ENCODE data around the gene MACO1.
"Not testable (repeated sequence)": the region's sequence is repeated elsewhere in the genome, so short reads cannot be mapped to it uniquely, and the experiment has no call there.

The MACO1 gene

GRCh38 chr1:25414157-25414556 lies 16.5 kb upstream of the MACO1 start:
- not testable (repeated sequence) for H3K27me3 Mint-ChIP-seq, H3K36me3 Mint-ChIP-seq, H3K4me1 Mint-ChIP-seq, ATAC-seq, H3K27ac Mint-ChIP-seq, H3K9me3 Mint-ChIP-seq, H3K4me3 Mint-ChIP-seq

GRCh38 chr1:25414578-25414977 lies 16.1 kb upstream of the MACO1 start:
- not testable (repeated sequence) for ATAC-seq, H3K27me3 Mint-ChIP-seq, H3K36me3 Mint-ChIP-seq, H3K4me3 Mint-ChIP-seq, H3K9me3 Mint-ChIP-seq, H3K4me1 Mint-ChIP-seq, H3K27ac Mint-ChIP-seq

- not testable (repeated sequence) for H3K27me3 Mint-ChIP-seq, ATAC-seq, H3K9me3 Mint-ChIP-seq, H3K27ac Mint-ChIP-seq, H3K4me1 Mint-ChIP-seq, H3K4me3 Mint-ChIP-seq, H3K36me3 Mint-ChIP-seq
These were observed 13.4 kb upstream of the MACO1 start for GRCh38 chr1:25417280-25417679.

- H3K27ac Mint-ChIP-seq, ATAC-seq, H3K4me3 Mint-ChIP-seq, H3K27me3 Mint-ChIP-seq, H3K9me3 Mint-ChIP-seq, H3K4me1 Mint-ChIP-seq, H3K36me3 Mint-ChIP-seq: not testable (repeated sequence)
These were observed 11.4 kb upstream of the MACO1 start for GRCh38 chr1:25419339-25419738.

GRCh38 chr1:25420715-25421114 lies 10.0 kb upstream of the MACO1 start, which contains the start of gene RHCE:
Gene RHCE, minus strand, starts transcription at chr1:25420825. Its CDS starts 39 bp downstream, at chr1:25420786.
- not testable (repeated sequence) for H3K4me1 Mint-ChIP-seq, ATAC-seq, H3K9me3 Mint-ChIP-seq, H3K27ac Mint-ChIP-seq, H3K4me3 Mint-ChIP-seq, H3K36me3 Mint-ChIP-seq, H3K27me3 Mint-ChIP-seq

GRCh38 chr1:25423206-25423605 lies 7.5 kb upstream of the MACO1 start:
- peak; percentile 24 for ATAC-seq
- H3K9me3 Mint-ChIP-seq, H3K4me3 Mint-ChIP-seq, H3K27me3 Mint-ChIP-seq, H3K27ac Mint-ChIP-seq, H3K36me3 Mint-ChIP-seq, H3K4me1 Mint-ChIP-seq: not testable (repeated sequence)

- H3K4me3 Mint-ChIP-seq, result no peak overlapping the region
- ATAC-seq, result no peak
- H3K4me1 Mint-ChIP-seq, result peaks cover 6% of the 10 kb centered on the region
- no peak overlapping the region for H3K27ac Mint-ChIP-seq
- H3K36me3 Mint-ChIP-seq, result no peaks in the 10 kb centered on the region
- no peaks in the 10 kb centered on the region for H3K27me3 Mint-ChIP-seq
- H3K9me3 Mint-ChIP-seq, result no peaks in the 10 kb centered on the region
These were observed 5.3 kb upstream of the MACO1 start for GRCh38 chr1:25425098-25426085.

GRCh38 chr1:25427696-25428095 lies 3.0 kb upstream of the MACO1 start:
- no peaks in the 10 kb centered on the region for H3K9me3 Mint-ChIP-seq
- no peak overlapping the region for H3K4me3 Mint-ChIP-seq
- H3K4me1 Mint-ChIP-seq, result peaks cover 18% of the 10 kb centered on the region
- no peaks in the 10 kb centered on the region for H3K36me3 Mint-ChIP-seq
- H3K27ac Mint-ChIP-seq, result no peak overlapping the region
- H3K27me3 Mint-ChIP-seq, result no peaks in the 10 kb centered on the region
- ATAC-seq, result no peak

GRCh38 chr1:25428475-25429166 lies 2.1 kb upstream of the MACO1 start:
- Mint-ChIP-seq H3K27ac (peak overlapping the region; percentile 64), H3K27me3 (no peaks in the 10 kb centered on the region), H3K9me3 (no peaks in the 10 kb centered on the region), H3K4me3 (peak overlapping the region; percentile 13), H3K4me1 (peaks cover 27% of the 10 kb centered on the region), H3K36me3 (no peaks in the 10 kb centered on the region)
- ATAC-seq, result no peak

GRCh38 chr1:25430967-25431881 lies 527 bp downstream of the MACO1 start:
- Mint-ChIP-seq H3K36me3 (no peaks in the 10 kb centered on the region), H3K27ac (peak overlapping the region; percentile 99), H3K9me3 (no peaks in the 10 kb centered on the region), H3K4me3 (peak overlapping the region; percentile 94), H3K4me1 (peaks cover 53% of the 10 kb centered on the region), H3K27me3 (no peaks in the 10 kb centered on the region)
- peak; percentile 67 for ATAC-seq

GRCh38 chr1:25431955-25432719 lies 1.4 kb downstream of the MACO1 start:
- Mint-ChIP-seq H3K9me3 (no peaks in the 10 kb centered on the region), H3K4me1 (peaks cover 62% of the 10 kb centered on the region), H3K4me3 (peak overlapping the region; percentile 82), H3K27me3 (no peaks in the 10 kb centered on the region), H3K27ac (peak overlapping the region; percentile 83), H3K36me3 (no peaks in the 10 kb centered on the region)
- ATAC-seq, result no peak

- no peak for ATAC-seq
- Mint-ChIP-seq H3K27me3 (no peaks in the 10 kb centered on the region), H3K9me3 (no peaks in the 10 kb centered on the region), H3K27ac (peak overlapping the region; percentile 27), H3K4me3 (no peak overlapping the region), H3K36me3 (no peaks in the 10 kb centered on the region), H3K4me1 (peaks cover 68% of the 10 kb centered on the region)
These were observed 2.2 kb downstream of the MACO1 start for GRCh38 chr1:25432749-25433388.

GRCh38 chr1:25433389-25434186 lies 2.9 kb downstream of the MACO1 start:
- no peak for ATAC-seq
- H3K9me3 Mint-ChIP-seq, result no peaks in the 10 kb centered on the region
- H3K36me3 Mint-ChIP-seq, result no peaks in the 10 kb centered on the region
- no peaks in the 10 kb centered on the region for H3K27me3 Mint-ChIP-seq
- peak overlapping the region; percentile 27 for H3K27ac Mint-ChIP-seq
- peaks cover 66% of the 10 kb centered on the region for H3K4me1 Mint-ChIP-seq
- H3K4me3 Mint-ChIP-seq, result no peak overlapping the region

Measured in stimulated activated memory B cell treated with anti-CD40 and anti-IgM and Interleukin-4, amounts not matched to agents 10 μg/mL and 1 μg/mL and 100 μg/mL, for 72 hours (primary cell).